Central memory CD8-positive, alpha-beta T cell (primary cell): ENCODE measurements around the gene TRIO.

ENCODE experiments used
- ATAC-seq: fragments of 150-1000 bp; cut with Tn5 transposase; replicated peaks from 2 replicates; pipeline ENCODE4 v1.10.0; 2022; ENCODE audit warnings: mild to moderate bottlenecking, moderate FRiP score, moderate number of reproducible peaks; ENCODE audit not compliant: poor library complexity, severe bottlenecking; ENCODE audit errors: extremely low read depth
- DNase-seq, 2 donors: peaks; one replicate each; pipeline ENCODE4 v3.0.0; 2021; ENCODE audit warnings: low spot score in 2 of 2
- H3K27ac Mint-ChIP-seq: one replicate; pipeline ENCODE4 v1.8.0; 2022; ENCODE audit warnings: low read depth, mild to moderate bottlenecking, moderate library complexity, mixed read lengths
- H3K27me3 Mint-ChIP-seq: one replicate; pipeline ENCODE4 v1.8.0; 2022; ENCODE audit warnings: mixed read lengths
- H3K36me3 Mint-ChIP-seq: one replicate; pipeline ENCODE4 v1.8.0; 2022; ENCODE audit warnings: mild to moderate bottlenecking, moderate library complexity, mixed read lengths; ENCODE audit not compliant: insufficient read depth
- H3K4me1 Mint-ChIP-seq: one replicate; pipeline ENCODE4 v1.8.0; 2022; ENCODE audit warnings: mixed read lengths
- H3K4me3 Mint-ChIP-seq: one replicate; pipeline ENCODE4 v1.8.0; 2022; ENCODE audit warnings: mild to moderate bottlenecking, moderate library complexity, mixed read lengths
- H3K9me3 Mint-ChIP-seq: one replicate; pipeline ENCODE4 v1.8.0; 2022; ENCODE audit warnings: mixed read lengths

The TRIO gene

GRCh38 chr5:14310901-14311300 is 167.8 kb downstream of the TRIO start:
- peaks cover 6% of the 10 kb centered on the region for H3K9me3 Mint-ChIP-seq
- no peak overlapping the region for H3K4me3 Mint-ChIP-seq
- no peaks in the 10 kb centered on the region for H3K4me1 Mint-ChIP-seq
- no peak overlapping the region for H3K27ac Mint-ChIP-seq
- DNase-seq: no peak
- peaks cover 7% of the 10 kb centered on the region for H3K27me3 Mint-ChIP-seq
- peaks cover 1% of the 10 kb centered on the region for H3K36me3 Mint-ChIP-seq
- no peak for ATAC-seq

GRCh38 chr5:14313986-14314690 is 171.0 kb downstream of the TRIO start:
- H3K27ac Mint-ChIP-seq: no peak overlapping the region
- peaks cover 7% of the 10 kb centered on the region for H3K36me3 Mint-ChIP-seq
- no peak overlapping the region for H3K4me3 Mint-ChIP-seq
- ATAC-seq (no peak), DNase-seq (no peak)
- peaks cover 7% of the 10 kb centered on the region for H3K27me3 Mint-ChIP-seq
- H3K4me1 Mint-ChIP-seq: no peaks in the 10 kb centered on the region
- no peaks in the 10 kb centered on the region for H3K9me3 Mint-ChIP-seq

- H3K27ac Mint-ChIP-seq: no peak overlapping the region
- no peaks in the 10 kb centered on the region for H3K4me1 Mint-ChIP-seq
- H3K27me3 Mint-ChIP-seq: no peaks in the 10 kb centered on the region
- ATAC-seq (no peak), DNase-seq (no peak)
- H3K36me3 Mint-ChIP-seq: peaks cover 7% of the 10 kb centered on the region
- H3K4me3 Mint-ChIP-seq: no peak overlapping the region
- H3K9me3 Mint-ChIP-seq: no peaks in the 10 kb centered on the region
These were observed 173.3 kb downstream of the TRIO start for GRCh38 chr5:14316471-14316870.

- Mint-ChIP-seq H3K4me1 (no peaks in the 10 kb centered on the region), H3K4me3 (no peak overlapping the region), H3K27ac (no peak overlapping the region)
These were observed 176.0 kb downstream of the TRIO start for GRCh38 chr5:14319102-14319501.

GRCh38 chr5:14321936-14322335 is 178.8 kb downstream of the TRIO start:
- peaks cover 7% of the 10 kb centered on the region for H3K27me3 Mint-ChIP-seq
- DNase-seq (no peak), ATAC-seq (no peak)
- peaks cover 4% of the 10 kb centered on the region for H3K9me3 Mint-ChIP-seq
- no peaks in the 10 kb centered on the region for H3K4me1 Mint-ChIP-seq
- H3K36me3 Mint-ChIP-seq: peaks cover 2% of the 10 kb centered on the region
- H3K27ac Mint-ChIP-seq: no peak overlapping the region
- no peak overlapping the region for H3K4me3 Mint-ChIP-seq

More at GRCh38 chr5:14319102-14319501, 176.0 kb downstream of the TRIO start:
- peaks cover 7% of the 10 kb centered on the region for H3K27me3 Mint-ChIP-seq
- ATAC-seq: no peak
- H3K36me3 Mint-ChIP-seq: peaks cover 5% of the 10 kb centered on the region
- H3K9me3 Mint-ChIP-seq: peaks cover 4% of the 10 kb centered on the region
- no peak for DNase-seq

- DNase-seq: no peak
- no peak overlapping the region for H3K27ac Mint-ChIP-seq
These were observed 179.5 kb downstream of the TRIO start for GRCh38 chr5:14322437-14323187.

GRCh38 chr5:14323466-14323865 is 180.3 kb downstream of the TRIO start:
- H3K27ac Mint-ChIP-seq: no peak overlapping the region
- no peaks in the 10 kb centered on the region for H3K4me1 Mint-ChIP-seq
- peaks cover 7% of the 10 kb centered on the region for H3K27me3 Mint-ChIP-seq
- no peak for DNase-seq
- peaks cover 4% of the 10 kb centered on the region for H3K9me3 Mint-ChIP-seq
- no peak overlapping the region for H3K4me3 Mint-ChIP-seq
- H3K36me3 Mint-ChIP-seq: no peaks in the 10 kb centered on the region
- ATAC-seq: no peak

More at GRCh38 chr5:14322437-14323187, 179.5 kb downstream of the TRIO start:
- Mint-ChIP-seq H3K4me3 (no peak overlapping the region), H3K27me3 (peaks cover 7% of the 10 kb centered on the region), H3K9me3 (peaks cover 4% of the 10 kb centered on the region), H3K4me1 (no peaks in the 10 kb centered on the region), H3K36me3 (no peaks in the 10 kb centered on the region)
- no peak for ATAC-seq

- H3K4me3 Mint-ChIP-seq: no peak overlapping the region
- no peaks in the 10 kb centered on the region for H3K36me3 Mint-ChIP-seq
- peaks cover 4% of the 10 kb centered on the region for H3K9me3 Mint-ChIP-seq
- peaks cover under 1% of the 10 kb centered on the region for H3K4me1 Mint-ChIP-seq
- DNase-seq (no peak), ATAC-seq (no peak)
- H3K27me3 Mint-ChIP-seq: peaks cover 7% of the 10 kb centered on the region
- H3K27ac Mint-ChIP-seq: no peak overlapping the region
These were observed 182.2 kb downstream of the TRIO start for GRCh38 chr5:14325369-14325768.

GRCh38 chr5:14326035-14326903 is 183.1 kb downstream of the TRIO start:
- Mint-ChIP-seq H3K4me1 (peaks cover 10% of the 10 kb centered on the region), H3K27ac (no peak overlapping the region), H3K4me3 (no peak overlapping the region), H3K36me3 (no peaks in the 10 kb centered on the region), H3K9me3 (peaks cover 4% of the 10 kb centered on the region), H3K27me3 (peaks cover 7% of the 10 kb centered on the region)
- DNase-seq: no peak
- no peak for ATAC-seq

GRCh38 chr5:14327624-14328023 is 184.5 kb downstream of the TRIO start:
- H3K9me3 Mint-ChIP-seq: no peaks in the 10 kb centered on the region
- peaks cover 15% of the 10 kb centered on the region for H3K4me1 Mint-ChIP-seq
- DNase-seq (no peak), ATAC-seq (no peak)
- peaks cover 7% of the 10 kb centered on the region for H3K27me3 Mint-ChIP-seq
- no peaks in the 10 kb centered on the region for H3K36me3 Mint-ChIP-seq
- H3K4me3 Mint-ChIP-seq: no peak overlapping the region
- no peak overlapping the region for H3K27ac Mint-ChIP-seq

- DNase-seq (no peak), ATAC-seq (no peak)
- H3K36me3 Mint-ChIP-seq: no peaks in the 10 kb centered on the region
- H3K27me3 Mint-ChIP-seq: peaks cover 6% of the 10 kb centered on the region
- H3K4me1 Mint-ChIP-seq: peaks cover 15% of the 10 kb centered on the region
- H3K9me3 Mint-ChIP-seq: no peaks in the 10 kb centered on the region
- no peak overlapping the region for H3K4me3 Mint-ChIP-seq
- no peak overlapping the region for H3K27ac Mint-ChIP-seq
These were observed 185.0 kb downstream of the TRIO start for GRCh38 chr5:14328144-14328543.

GRCh38 chr5:14330291-14330690 is 187.1 kb downstream of the TRIO start:
- ATAC-seq (no peak), DNase-seq (no peak)
- no peak overlapping the region for H3K4me3 Mint-ChIP-seq
- no peaks in the 10 kb centered on the region for H3K27me3 Mint-ChIP-seq
- H3K9me3 Mint-ChIP-seq: no peaks in the 10 kb centered on the region
- no peaks in the 10 kb centered on the region for H3K36me3 Mint-ChIP-seq
- H3K4me1 Mint-ChIP-seq: peaks cover 15% of the 10 kb centered on the region
- no peak overlapping the region for H3K27ac Mint-ChIP-seq
